Stimulated activated CD4-positive, alpha-beta T cell treated with anti-CD3 and anti-CD28 coated beads, Interleukin-1b, Interleukin-23, amount 100 ng/mL, for 1 hour (primary cell): ENCODE results near the gene ARRDC3.
"Not testable (repeated sequence)": the region's sequence is repeated elsewhere in the genome, so short reads cannot be mapped to it uniquely, and the experiment has no call there.

Source experiments
- DNase-seq, 2 donors: peaks; one replicate each; pipeline ENCODE4 v3.0.0-alpha.2; 2020; ENCODE audit warnings: low read depth in 2 of 2

The ARRDC3 gene

DNA sequence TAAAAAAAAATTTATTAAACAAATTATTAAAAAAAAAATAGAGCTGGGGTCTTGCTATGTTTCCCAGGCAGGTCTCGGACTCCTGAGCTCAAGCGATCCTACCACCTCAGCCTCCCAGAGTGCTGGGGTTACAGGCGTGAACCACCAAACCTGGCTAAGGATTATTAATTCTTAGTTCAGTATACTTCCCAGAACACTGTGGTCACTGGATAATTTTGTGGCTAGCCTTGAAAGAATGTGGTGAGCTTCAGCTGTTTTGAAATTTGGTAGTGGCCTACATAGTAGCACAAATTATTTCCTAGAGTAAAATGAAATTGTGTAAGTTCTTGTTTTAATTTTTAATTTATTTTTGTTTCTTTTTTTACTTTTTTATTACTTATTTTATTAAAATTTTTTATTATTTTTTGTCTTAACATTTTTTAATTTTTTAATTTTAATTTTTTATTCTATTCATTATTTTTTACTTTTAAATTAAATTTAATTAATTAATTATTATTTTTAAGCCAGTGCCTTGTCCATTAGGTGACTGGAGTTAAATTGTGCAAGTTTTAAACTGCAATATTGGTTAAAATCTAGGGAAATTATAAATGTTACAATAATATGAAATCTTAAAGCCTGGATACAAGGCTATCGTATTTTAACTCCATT, 23.0 kb downstream of the ARRDC3 start:
- no peak for DNase-seq

- DNase-seq: no peak
Measured at GRCh38 chr5:91357806-91358205, 25.3 kb downstream of the ARRDC3 start.

DNA sequence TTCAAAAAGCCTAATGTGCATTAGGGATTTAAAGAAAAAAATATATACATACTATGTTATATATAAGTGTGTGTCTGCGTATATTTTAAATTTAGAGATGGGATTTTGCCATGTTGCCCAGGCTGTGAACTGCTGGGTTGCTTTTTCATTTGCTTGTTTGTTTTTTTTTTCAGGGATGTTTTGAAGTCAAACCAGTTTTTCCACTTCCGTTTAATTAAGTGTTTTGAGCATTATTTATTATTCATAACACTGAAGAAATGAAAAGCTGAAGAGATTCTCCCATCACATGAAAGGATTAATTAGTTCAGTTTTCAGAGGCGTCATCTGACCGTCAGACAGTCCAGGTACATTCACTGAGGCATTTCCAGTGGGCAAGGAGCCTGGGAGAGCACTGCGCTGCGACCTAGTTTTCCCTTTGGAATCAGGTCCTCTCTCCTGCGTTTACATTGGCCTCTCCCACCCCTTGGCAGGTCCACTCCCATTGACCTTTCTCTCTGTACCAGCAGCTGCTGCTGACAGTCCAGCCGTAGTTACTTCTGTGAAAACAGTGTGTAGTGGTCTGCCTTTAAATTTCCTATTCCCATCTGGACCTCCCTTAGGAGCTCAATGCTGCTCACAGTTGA, 26.0 kb downstream of the ARRDC3 start:
- no peak for DNase-seq

DNA sequence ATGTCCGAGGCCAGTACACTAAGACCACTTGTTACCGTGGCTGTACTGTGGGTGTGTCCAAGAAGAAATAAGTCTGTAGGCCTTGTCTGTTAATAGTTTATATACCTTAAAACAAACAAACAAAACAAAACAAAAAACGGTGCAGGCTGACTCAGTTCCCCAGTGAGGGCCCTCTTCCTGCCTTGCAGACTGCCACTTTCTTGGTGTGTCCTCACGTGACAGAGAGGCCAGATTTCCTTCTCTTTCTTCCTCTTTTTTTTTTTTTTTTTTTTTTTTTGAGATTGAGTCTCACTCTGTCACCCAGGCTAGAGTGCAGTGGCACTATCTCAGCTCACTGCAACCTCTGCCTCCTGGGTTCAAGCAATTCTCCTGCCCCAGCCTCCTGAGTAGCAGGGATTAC, 28.2 kb downstream of the ARRDC3 start:
- not testable (repeated sequence) for DNase-seq

DNA sequence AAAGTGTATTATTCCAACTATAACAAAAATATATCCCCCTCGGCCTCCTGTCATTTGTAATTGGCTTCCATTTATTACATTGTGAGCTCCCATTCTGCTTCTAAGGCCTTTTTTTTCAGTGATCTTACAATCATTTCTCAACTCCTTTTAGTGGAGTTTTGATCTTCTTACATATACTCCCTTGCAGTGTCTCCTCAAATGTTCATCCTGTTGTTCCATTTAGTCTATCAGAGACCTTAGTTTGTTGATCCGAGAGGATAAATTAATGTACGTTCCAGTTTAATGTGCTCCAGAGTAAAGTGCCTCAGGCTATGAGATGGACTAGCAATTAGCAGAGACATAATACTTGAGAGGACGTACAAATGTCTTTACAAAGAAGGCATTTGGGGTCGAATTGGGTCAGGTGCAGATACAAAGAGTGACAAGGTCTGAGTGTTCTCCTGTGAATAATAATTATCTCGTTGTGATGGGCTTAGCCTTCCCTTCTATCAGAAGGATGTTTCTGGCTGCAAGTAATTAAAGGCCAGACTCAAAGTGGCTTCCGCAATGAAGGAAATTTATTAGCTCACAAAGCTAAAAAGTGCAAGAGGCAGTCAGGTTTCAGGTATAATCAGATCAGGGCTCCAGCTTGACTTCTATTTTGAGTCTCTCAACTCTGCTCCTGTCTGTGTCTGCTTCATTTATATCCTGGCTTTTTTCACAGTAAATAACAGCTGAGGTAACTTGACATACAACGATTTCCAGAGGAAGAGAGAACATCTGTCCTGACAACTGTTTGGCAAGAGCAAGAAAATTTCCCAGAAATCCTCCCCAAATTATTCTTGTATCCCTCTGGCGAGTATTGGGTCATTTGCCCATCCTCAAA, 30.1 kb downstream of the ARRDC3 start:
- DNase-seq: no peak

- DNase-seq: no peak
Measured at GRCh38 chr5:91345461-91345860, 37.7 kb downstream of the ARRDC3 start.

DNA sequence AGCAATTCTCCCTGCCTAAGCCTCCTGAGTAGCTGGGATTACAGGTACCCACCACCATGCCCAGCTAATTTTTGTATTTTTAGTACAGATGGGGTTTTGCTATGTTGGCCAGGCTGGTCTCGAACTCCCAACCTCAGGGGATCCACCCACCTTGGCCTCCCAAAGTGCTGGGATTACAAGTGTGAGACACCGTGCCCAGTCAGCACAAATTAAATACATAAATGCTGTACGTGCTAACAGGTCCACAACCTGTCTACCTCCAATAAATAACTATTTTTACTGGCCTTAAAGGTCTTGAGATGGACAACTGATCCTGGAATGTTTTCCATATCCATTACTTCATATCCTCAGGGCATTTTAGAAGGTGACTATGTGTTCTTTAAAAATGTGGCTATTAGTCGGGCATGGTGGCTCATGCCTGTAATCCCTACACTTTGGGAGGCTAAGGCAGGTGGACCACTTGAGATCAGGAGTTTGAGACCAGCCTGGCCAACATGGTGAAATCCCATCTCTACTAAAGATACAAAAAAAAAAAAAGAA, 38.4 kb downstream of the ARRDC3 start:
- DNase-seq: not testable (repeated sequence)

GRCh38 chr5:91343916-91344315, 39.2 kb downstream of the ARRDC3 start:
- DNase-seq: no peak

- not testable (repeated sequence) for DNase-seq
Measured at GRCh38 chr5:91342931-91343330, 40.2 kb downstream of the ARRDC3 start.

GRCh38 chr5:91341154-91341553, 42.0 kb downstream of the ARRDC3 start:
- no peak for DNase-seq

GRCh38 chr5:91340532-91340931, 42.6 kb downstream of the ARRDC3 start:
- DNase-seq: no peak

DNA sequence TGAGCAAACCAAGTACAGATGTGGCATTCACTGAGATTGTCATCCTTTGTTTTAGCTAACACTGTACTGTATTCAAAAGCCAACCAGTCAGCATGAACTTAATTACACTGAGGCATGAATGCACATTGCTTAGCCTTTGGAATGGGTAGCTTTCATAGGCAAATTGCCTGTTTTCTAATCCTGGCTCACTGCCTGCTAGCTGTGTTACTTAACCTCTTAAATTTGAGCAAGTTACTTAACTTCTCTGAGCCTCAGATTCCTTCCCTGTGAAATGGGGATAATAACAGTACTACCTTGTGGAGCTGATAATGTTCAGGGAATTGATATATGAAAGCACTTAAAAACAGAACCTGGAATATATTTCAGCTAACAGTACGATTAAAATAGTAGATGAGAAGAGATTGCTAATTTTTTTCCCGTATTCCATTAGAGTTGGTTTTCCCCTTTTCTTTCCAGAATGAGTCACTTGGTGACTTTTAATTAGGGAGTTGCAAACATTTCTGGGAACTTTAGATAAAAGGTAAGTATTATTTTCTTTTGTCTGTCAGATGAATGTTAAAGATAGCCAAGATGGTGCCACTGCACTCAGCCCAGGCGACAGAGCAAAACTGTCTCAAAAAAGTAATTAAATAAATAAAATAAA, 43.9 kb downstream of the ARRDC3 start:
- no peak for DNase-seq

- DNase-seq: no peak
Measured at GRCh38 chr5:91332267-91333045, 50.7 kb downstream of the ARRDC3 start.

GRCh38 chr5:91331705-91332104, 51.4 kb downstream of the ARRDC3 start:
- DNase-seq: no peak

DNA sequence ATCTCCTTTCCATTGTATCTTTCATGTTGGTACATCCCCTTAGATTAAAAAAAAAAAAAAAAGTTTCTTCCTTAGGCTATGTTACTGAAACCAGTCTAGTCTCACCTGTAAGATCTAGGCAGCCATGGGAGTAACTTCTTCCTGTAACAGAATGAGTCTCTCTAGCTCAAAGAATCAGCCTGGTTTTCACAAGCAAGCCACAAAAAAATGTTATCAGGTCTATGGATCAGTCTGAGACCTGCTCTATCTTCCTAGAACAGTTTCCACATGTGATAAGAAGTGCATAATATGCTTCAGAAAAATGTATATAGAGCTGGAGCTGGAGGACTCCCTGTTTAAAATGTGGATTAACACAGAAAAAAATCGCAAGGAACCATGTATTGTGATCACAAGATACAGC, 53.8 kb downstream of the ARRDC3 start:
- no peak for DNase-seq

DNA sequence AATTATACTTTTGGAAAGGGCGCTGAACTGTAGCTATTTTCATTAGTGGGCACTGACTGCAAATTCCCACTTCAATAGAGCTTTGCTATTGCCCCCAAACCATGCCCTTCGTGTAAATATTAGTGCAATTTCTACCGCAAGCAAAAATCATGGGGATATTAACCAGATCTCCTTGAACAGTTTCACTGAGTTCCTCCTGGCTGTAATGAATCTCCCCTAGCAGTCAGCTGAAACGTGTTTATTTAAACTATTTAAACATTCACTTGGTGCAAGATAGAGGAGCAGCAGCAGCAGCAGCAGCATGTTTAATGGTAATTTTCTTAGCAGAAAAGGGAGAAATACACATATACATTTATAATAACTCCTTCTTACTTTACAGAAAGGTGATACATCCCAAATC, 54.4 kb downstream of the ARRDC3 start:
- DNase-seq: no peak

DNA sequence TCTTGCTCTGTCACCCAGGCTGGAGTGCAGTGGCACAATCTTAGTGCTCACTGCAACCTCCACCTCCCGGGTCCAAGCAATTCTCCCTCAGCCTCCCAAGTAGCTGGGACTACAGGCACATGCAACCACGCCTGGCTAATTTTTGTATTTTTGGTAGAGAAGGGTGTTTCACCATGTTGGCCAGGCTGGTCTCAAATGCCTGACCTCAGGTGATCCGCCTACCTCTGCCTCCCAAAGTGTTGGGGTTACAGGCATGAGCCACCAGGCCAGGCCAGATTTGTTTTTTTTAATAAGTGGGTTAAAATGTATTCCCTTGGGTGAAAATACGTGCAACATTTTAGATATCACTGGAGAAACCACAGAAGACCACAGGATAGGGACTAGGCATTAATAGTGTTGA, 60.1 kb downstream of the ARRDC3 start:
- DNase-seq: not testable (repeated sequence)

DNA sequence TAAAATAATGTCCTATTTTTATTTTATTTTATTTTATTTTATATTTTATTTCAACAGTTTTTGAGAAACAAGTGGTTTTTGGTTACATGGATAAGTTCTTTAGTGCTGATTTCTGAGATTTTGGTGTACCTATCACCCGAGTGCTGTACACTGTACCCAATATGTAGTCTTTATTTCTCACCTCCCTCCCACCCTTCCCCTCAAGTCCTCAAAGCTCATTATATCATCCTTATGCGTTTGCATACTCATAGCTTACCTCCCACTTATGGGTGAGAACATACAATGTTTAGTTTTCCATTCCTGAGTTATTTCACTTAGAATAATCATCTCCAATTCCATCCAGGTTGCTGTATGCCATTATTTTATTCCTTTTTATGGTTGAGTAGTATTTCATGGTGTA, 63.5 kb downstream of the ARRDC3 start:
- DNase-seq: no peak

DNA sequence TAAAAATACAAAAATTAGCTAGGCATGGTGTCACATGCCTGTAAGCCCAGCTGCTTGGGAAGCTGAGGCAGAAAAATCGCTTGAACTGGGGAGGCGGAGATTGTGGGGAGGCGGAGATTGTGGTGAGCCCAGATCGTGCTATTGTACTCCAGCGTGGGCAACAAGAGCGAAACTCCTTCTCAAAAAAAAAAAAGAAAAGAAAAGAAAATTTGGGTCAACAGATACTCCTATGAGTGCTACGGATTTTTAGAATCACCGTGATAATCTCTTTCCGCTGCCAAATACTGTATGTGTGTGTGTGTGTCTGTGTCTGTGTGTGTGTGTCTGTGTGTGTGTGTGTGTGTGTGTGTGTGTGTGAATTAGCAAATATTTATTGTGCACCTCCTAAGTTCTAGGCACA, 64.4 kb downstream of the ARRDC3 start:
- DNase-seq: no peak
